Keratinocyte (primary cell): Measurements from ENCODE around the gene GNPNAT1.

Source experiments
- EZH2 ChIP-seq: IDR thresholded peaks from one replicate; pipeline ENCODE4 v1.6.1; 2012; ENCODE audit warnings: inconsistent platforms, mild to moderate bottlenecking, low read length, moderate library complexity
- TF ChIP-seq, protein P1 (sequence below), 3 experiments: IDR thresholded peaks in 1 of 3; conservative IDR thresholded peaks in 1 of 3; optimal IDR thresholded peaks in 1 of 3; 2 replicates in 2 of 3; 3 replicates in 1 of 3; pipeline versions ENCODE3 to v1.5.1; 2011; ENCODE audit warnings: low read length in 3 of 3, mild to moderate bottlenecking in 3 of 3, moderate library complexity in 2 of 3, control low read depth in 1 of 3, inconsistent platforms in 1 of 3; ENCODE audit not compliant: insufficient read depth in 2 of 3; ENCODE audit errors: extremely low read depth in 1 of 3

DNA sequence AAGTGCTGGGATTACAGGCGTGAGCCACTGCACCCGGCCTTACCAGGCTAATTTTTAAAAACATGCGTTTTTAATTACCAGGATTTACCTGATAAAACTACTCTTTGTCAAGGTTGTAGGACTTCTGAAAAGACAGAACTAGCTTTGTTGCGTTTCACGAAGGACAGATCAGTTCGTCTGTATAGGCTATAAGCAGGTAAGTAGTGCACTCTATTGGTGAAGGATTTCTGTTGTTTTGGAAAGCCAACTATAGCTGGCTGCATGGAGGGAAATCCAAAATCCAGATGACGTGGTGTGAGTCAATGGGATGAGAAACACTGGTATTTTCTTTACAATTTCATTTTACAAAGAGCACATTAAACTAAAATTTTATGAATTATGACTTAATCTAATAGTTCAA, 14.6 kb downstream of the GNPNAT1 start:
- TF ChIP-seq, protein P1, sequence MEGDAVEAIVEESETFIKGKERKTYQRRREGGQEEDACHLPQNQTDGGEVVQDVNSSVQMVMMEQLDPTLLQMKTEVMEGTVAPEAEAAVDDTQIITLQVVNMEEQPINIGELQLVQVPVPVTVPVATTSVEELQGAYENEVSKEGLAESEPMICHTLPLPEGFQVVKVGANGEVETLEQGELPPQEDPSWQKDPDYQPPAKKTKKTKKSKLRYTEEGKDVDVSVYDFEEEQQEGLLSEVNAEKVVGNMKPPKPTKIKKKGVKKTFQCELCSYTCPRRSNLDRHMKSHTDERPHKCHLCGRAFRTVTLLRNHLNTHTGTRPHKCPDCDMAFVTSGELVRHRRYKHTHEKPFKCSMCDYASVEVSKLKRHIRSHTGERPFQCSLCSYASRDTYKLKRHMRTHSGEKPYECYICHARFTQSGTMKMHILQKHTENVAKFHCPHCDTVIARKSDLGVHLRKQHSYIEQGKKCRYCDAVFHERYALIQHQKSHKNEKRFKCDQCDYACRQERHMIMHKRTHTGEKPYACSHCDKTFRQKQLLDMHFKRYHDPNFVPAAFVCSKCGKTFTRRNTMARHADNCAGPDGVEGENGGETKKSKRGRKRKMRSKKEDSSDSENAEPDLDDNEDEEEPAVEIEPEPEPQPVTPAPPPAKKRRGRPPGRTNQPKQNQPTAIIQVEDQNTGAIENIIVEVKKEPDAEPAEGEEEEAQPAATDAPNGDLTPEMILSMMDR (optimal IDR thresholded peaks at IDR 0.05 in 1 of 3, IDR thresholded peaks at IDR 0.05 in 1 of 3, conservative IDR thresholded peaks at IDR 0.05 in 1 of 3; ENCODE audit: extremely low read depth in 1 of 3, insufficient read depth in 2 of 3, low read length in 3 of 3): no peak
- TF ChIP-seq EZH2: no peak
